Measurements from ENCODE around the gene LRPAP1.

- TF ChIP-seq POLR2AphosphoS5 (IDR thresholded peaks at IDR 0.05; ENCODE audit: low read depth, low read length): no peak
- TF ChIP-seq POLR2A (IDR thresholded peaks at IDR 0.05; ENCODE audit: borderline replicate concordance, extremely low read depth, insufficient read depth, insufficient read length): no peak
- no peak for TF ChIP-seq JUND (IDR thresholded peaks at IDR 0.05)
- TF ChIP-seq SIN3A (IDR thresholded peaks at IDR 0.05; ENCODE audit: low read depth): no peak
- TF ChIP-seq EGR1 (IDR thresholded peaks at IDR 0.05; ENCODE audit: low read depth): no peak
- no peak for TF ChIP-seq CTCF (IDR thresholded peaks at IDR 0.05 in 2 of 3, conservative IDR thresholded peaks at IDR 0.05 in 1 of 3; ENCODE audit: borderline replicate concordance in 1 of 3, insufficient read depth in 1 of 3, low read depth in 2 of 3, low read length in 2 of 3)
- TF ChIP-seq EZH2 (IDR thresholded peaks at IDR 0.05): no peak
- no peak for TF ChIP-seq ZBTB33 (IDR thresholded peaks at IDR 0.05; ENCODE audit: extremely low read depth, insufficient replicate concordance, low read length)
- no peak for TF ChIP-seq ZFX (IDR thresholded peaks at IDR 0.05)
- no peak for TF ChIP-seq ATF3 (IDR thresholded peaks at IDR 0.05)
Observed at GRCh38 chr4:3481113-3481531, 51.1 kb downstream of the LRPAP1 start.

Data from HCT116 (cell line).